GM18517 (cell line): ENCODE data around the gene FAM120B.

Experiments
- ATAC-seq: cut with Tn5 transposase; IDR thresholded peaks from one replicate; pipeline ENCODE4 v1.9.1; 2021; ENCODE audit warnings: mild to moderate bottlenecking, moderate library complexity; ENCODE audit not compliant: unreplicated experiment

The FAM120B gene

DNA sequence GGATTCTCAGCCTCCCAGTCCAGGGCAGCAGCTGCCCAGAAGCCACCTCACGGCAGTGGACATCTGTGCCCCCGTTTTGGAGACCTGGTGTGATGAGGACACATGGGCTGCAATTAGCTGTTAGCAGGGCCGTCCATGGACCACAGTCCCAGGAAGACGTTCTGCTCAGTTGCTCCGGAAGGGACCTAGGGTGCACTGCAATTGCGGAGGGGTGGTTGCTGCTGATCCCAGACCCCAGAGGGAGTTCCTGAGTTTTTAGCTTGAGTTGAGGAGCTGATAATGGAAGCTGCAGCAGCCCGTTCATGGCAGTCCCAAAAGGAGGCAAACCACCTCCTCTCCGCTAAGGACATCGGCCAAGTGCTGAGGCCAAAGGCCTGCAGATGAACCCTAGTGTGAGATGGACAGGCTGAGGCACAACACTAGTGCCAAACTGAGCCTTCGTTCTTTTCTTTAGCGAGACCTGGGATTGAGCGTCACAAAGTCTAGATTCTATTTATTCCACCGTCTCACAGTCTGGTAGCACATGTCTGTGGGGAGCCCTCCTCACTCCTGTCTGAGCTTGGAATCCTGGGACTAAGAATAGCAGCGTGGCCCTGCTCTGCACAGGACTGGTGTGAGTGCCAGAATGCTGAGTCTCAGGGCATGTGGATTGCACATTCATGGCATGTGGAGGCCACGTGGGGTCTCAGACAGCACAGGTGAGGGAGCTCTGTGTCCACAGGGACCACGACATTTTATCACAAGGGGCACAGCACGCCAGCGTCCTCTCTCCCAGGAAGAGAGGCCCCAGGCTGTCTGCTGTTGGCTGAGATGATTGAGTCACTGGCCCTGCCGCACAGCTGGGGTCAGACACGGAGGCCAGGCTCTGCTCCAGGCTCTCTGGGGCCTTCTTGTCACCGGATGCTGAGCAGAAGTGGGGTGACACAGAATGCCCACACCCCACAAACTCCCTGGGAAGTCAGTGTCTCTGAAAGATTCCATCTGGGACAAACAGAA lies 133.1 kb downstream of the FAM120B start:
- no peak for ATAC-seq

DNA sequence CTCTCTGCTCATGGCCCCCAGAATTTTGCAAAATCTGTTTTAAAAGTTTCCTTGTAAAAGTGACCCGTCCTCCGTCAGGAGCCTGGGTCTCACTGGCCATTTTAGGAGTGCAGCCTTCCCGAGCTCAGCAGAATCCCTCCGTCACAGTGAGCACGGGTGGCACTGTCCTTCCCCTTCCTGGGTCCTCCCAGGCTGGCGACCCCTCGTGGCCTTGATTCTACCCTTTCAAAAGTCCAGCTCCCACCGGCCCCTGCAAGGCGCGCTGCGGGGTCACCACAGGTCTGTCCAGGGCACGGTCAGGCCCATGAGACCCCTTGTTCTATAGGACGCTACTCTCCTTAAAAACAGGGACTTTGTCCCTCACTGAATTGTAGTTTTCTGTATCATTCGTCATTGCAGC lies 133.9 kb downstream of the FAM120B start:
- no peak for ATAC-seq

DNA sequence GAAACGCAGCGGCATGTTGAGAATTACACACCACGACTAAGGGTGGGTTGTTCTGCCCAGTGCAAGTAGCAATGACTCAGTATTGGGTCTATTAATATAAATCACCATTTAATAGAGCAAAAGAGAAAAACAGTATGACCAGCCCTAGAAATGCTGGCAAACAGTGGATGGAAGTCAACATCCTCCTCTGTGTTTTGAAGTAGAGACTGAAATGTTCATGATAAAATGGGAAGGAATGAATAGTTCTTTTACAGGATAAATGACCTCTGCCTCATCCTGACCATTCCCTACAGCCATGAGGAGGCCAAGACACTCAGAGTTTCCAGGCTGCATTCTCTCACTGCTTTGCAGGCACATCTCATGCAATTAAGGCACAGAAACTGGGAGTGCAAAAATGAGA lies 134.8 kb downstream of the FAM120B start:
- ATAC-seq: no peak

DNA sequence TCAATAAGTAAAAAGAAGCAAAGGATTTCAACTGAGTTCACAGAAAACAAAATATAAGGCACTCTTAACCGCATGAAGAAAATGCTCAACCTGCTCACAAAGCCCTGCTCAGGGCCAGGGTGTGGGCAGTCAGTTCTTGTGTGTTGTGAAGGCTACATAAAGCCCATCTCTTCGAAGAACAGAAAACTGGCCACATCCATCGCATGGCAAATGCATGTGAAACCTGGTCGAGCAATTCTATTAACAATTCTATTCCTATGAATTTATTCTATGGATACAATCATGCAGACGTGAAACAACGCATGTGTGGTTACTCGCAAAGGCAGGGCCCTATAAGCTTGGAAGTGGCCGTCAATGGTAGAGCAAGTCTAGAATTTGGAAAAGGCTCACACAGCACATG lies 136.0 kb downstream of the FAM120B start:
- no peak for ATAC-seq

DNA sequence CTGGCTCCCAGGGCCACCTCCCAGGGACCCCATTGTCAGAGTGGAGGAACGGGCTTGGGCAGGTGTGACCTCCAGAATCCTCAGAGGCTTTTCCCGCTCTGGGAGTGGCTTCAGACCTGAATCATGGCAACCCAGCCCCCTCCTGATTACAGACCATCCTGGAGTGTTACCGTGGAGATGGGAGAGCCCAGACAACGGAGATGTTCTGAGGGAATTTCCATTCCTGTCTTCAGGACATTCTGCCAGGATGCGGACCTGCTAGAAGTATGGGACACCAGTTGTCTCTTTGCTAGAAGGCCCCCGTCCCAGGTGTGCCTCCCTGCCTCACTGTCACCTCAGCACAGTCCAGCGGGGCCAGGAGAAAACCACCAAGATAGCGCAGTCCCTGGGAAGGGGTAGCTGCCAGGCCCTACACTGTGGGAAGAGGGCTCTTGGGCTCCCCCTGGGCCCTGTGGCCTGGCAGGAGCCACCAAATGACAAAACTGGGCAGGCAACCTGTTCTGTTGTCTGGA lies 136.6 kb downstream of the FAM120B start:
- no peak for ATAC-seq

DNA sequence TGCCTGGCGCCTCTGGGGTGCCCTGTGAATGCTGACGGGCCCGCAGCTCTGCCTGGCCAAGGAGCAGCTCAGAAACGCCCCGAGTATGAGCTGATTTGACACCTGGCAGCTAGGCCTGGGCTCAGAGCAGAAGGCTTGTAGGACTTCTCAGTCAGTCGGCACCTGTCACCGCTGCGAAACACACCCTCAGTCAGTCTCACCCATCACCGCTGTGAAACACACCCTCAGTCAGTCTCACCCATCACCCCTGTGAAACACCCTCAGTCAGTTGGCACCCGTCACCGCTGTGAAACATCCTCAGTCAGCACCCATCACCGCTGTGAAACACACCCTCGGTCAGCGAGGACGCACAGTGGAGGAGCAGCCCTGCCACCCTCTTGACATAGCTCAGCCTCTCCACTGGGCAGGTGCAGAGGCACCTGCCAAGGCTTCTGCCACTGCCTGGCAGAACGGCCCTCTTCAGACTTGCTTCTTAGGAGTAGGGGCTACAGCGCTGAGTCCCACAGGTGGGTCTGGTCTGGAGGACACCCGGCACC lies 137.6 kb downstream of the FAM120B start:
- ATAC-seq: no peak

DNA sequence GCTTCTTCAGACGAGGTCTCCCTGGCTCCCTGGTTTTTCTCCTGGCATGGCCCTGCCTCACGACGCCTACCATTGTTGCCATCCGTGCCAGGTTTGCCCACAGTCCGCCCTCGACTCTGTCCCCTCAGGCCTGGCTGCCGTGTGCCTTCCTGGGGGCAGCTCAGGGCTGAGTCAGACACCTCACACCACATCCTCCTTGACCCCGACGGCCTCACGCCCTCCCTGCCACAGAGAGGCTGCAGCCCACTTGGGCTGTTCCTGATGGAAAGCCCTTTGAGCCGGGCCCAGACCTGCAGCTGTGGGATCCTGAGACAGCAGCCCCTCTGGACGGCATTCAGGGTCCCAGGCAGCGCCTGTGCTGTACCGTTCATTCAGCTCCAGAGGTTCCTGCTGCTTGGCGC lies 138.3 kb downstream of the FAM120B start:
- ATAC-seq: no peak

DNA sequence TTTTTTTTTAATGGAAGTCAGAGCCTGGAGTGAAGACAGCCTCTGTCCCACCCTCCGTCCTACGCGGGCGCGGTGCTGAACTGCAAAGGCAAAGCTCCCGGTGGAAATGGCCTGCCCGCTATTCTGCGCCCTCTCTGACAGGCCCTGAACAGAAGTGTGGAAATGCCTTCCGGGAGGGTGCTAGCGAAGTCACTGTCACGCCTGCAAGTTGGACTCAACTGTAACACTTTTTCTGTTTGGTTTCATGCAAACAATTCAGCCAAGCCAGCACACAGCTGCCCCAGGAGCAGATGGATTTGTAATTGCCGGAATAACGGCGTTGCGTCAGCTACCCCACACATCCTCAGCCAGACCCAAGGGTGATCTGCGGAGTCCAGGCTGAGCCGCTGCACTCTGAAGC lies 138.9 kb downstream of the FAM120B start:
- no peak for ATAC-seq

DNA sequence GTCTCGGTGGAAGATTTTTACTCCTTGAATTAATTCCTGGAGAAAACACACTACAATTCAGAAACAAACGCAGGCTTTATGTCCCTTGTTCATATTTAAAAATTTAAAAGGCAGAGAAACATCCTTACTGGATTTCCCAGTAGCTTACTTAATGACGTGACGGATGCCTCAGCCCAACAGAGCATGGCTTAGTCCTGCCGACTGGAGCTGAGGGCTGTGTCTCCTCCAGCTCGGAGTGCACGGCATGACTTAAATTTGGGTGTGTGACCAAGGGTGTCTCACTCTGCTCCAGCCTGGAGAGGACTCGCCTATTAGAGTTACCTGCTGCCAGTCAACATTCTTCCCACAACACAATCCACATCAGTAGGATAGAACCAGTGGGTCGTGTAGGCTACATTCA lies 139.4 kb downstream of the FAM120B start:
- no peak for ATAC-seq

DNA sequence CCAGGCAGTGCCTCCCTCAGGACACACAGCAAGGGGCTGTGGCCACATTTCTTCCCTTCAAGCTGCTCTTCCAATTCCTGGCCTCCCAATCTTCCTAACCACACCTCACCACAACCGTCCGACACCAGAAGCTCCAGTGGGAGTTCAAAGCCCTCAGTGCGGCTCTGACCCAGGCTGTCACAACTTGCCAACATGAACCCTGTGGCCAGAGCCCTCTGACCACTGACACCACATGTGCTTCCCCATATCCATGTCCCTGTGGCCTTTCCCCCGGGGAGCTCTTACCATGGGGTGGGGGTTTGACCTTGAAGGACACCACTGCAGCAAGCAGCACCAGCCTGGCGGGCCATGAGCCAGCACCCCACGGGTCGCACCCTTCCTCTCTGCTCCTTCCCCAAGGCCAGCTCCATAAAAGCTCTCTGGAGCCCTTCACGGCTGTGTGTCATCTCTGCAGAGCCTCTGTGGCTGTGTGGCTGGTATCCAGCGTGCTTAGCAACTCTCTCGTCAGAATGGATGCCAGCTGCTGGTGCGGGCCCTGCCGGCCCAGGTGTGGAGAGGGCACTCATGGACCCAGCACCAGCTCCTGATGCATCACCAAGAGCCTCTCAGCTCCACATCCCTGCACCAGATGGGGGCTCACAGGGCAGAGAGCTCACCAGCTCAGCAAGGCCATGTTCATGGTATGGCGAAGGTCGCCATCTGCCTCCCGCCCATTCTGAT lies 140.4 kb downstream of the FAM120B start:
- no peak for ATAC-seq

DNA sequence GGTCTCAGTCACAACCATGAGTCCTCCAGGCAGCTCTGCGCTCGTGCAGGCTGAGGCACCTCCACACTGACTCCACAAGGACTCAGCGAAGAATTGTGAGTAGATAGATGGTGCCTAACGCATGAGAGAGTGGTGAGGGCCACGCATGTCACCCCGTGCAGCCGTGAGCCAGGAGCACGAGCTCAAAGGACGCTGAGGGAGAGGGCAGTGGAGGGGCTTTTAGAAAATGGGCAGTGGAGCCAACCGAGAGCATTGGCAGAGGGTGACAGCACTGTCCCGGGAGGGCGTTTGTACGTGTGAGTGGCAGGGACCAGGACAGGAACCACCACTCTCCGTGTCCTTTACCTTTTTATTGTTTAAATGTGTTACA lies 141.0 kb downstream of the FAM120B start:
- no peak for ATAC-seq

DNA sequence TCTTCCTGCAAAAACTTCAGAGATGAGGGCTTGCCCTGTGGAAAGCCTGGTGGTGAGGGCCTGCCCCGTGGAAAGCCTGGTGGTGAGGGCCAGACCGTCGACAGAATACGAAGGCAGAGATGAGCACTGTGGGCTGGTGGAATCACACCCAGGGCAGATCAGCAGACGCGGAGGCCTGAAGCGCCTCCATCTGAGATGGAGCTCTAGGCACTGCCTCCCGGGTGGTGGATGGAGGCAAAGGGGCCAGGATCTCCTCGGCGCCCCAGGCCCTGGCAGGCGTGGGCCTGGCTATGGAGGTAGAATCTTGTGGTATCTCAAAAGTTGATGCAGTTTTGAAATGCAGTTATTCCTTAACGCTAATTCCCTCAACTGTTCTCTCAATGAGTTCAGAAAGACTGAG lies 141.8 kb downstream of the FAM120B start:
- ATAC-seq: no peak

DNA sequence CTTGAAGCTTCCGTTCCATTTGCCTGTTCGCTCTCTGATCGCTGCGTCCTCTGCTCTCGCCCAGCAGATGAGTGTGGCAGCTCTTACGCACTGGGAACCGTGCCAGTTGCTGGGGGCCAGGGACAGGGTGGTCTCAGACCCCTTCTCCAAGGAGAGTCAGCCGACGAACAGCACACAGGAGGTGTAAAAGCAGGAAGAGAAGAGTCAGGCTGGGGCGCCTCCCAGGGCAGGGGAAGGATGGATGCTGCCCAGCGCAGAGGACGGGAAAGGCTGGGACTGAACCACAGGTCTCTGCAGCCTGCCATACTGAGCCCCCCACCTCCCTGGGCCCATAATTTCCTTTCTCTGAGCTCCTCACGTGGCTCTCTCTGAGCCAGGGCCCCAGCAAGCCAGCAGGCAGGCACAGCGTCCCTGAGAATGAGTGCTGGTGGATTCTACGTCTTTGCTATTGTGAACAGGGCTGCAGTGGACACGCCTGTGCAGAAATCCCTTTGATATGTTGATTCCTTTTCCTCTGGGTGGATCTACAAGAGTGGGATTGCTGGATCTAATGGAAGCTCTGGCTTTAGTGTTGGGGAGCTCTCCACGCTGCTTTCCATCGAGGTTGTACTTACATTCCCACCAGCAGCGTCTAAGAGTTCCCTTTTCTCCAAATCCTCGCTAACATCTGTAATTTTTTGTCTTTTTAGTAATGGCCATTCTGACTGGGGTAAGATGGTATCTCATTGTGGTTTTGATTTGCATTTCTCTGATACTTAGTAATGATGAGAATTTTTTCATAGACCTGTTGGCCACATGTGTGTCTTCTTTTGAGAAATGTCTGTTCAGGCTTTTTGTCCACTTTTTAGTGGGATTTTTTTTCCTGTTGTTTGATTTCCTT lies 142.4 kb downstream of the FAM120B start:
- no peak for ATAC-seq

DNA sequence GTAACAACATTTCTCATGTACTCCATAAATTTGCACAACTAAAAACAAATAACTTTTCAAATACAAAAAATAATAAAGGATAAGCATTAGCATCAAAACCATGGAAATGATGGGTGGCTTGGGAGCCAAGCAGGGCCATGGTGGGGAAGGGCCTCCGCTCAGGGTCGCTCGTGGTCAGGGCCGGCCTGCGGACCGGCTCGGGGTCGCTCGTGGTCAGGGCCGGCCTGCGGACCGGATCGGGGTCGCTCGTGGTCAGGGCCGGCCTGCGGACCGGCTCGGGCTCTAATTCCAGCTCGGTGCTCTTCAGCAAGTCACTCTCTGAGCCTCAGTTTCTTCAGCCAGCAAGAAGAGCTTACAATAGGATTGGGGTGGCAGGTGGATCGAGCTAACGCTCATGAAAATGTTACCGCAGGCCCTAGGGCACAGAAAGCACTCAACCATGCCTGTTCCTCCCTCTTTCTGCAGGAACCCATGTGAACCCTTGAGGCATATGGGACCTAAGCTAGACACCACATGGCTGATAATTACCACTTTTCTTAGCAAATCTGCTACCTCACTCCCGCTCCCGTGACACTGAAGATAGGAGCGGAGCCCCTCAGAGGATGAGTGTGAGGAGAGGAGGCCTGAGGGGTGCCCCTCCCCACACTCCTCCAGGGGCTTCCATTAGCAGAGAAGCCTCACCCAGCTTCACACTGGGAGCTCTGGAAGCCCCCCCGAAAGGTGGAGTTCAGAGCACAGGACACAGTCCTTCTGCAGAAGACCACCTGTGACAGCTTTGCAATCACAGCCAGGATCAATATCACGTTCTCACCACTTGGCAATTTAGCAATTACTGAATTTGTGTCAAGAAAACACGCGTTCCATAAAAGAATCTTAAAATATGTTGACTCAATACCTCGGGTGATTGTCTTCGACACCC lies 143.5 kb downstream of the FAM120B start:
- ATAC-seq: no peak

DNA sequence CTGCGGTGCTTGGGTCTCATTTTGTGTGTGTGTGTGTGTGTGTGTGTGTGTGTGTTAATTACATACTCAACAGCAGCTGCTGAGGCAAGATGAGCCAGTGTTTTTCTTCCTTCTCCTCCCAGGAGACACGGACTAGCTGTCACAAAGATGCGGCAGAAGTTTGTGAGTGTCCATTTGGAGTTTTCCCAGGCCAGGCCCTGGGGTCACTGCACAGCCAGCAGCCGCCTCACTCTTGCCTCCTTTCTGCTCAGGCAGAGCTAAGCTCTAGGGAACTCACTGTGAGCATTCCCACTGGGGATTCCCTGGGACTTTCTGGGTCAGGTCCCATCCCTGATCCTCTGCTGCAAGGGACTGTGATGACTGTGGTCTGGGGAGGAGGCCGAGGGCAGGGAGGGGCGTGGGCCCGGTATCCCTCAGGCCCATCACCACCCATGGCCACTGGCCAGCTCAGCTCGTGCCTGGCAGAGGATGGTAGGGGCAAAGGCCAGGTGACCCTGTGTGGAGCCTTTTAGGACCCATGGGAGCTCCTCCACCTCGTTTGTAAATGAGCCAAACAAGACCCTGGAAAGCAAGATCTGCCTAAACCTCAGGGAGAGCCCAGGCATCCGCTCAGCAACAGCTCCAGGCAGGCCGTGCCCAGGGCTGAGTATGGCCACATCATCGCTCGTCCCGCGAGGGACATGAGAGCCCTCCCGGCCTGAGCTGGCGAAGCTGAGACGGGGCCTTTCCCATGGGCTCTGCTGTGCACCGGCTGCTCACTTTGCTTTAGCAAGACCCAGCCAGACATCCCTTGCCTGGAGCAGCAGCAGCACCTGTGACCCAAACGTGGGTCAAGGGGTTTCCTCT lies 144.6 kb downstream of the FAM120B start:
- ATAC-seq: no peak

DNA sequence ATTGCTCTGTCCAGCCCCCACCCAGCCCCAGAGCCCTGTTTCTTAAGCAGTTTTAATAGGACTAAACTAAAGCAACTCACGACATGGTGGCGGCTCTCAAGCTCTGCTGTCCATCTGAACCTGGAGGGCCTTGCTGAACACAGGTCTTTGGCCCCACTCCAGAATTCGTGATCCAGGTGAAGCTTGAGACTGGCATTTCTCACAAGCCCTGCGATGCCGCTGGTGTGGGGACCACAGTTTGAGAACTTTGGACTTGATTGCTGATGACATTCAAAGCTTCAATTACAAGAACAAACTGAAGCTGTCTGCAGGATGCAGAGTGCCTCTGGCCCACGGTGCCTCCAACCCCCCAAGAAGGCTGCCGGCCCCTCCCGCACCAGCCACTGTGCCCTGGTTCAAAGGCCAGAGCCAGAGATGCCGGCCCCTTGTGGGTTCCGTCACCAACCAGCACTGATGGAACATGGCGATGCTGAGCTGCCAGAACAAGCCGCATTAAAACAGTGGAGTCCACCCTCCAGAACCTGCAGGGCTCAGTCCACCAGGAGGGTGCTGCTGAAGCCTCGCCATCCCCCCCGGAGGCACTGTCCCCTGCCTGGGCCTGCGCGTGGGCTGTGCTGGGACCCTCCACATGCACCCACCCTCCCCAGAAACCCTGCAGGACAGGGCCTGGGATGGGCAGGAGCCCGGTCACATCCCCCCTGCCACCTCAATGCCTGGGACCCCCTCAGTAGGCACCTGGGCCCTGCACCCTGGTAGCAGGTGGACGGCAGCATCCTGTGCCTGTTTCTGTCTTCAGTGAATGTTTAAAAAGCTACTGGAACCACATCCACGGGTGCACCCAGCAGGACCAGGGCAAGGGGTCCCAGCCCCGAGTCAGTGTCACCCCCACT lies 145.4 kb downstream of the FAM120B start:
- ATAC-seq: no peak

DNA sequence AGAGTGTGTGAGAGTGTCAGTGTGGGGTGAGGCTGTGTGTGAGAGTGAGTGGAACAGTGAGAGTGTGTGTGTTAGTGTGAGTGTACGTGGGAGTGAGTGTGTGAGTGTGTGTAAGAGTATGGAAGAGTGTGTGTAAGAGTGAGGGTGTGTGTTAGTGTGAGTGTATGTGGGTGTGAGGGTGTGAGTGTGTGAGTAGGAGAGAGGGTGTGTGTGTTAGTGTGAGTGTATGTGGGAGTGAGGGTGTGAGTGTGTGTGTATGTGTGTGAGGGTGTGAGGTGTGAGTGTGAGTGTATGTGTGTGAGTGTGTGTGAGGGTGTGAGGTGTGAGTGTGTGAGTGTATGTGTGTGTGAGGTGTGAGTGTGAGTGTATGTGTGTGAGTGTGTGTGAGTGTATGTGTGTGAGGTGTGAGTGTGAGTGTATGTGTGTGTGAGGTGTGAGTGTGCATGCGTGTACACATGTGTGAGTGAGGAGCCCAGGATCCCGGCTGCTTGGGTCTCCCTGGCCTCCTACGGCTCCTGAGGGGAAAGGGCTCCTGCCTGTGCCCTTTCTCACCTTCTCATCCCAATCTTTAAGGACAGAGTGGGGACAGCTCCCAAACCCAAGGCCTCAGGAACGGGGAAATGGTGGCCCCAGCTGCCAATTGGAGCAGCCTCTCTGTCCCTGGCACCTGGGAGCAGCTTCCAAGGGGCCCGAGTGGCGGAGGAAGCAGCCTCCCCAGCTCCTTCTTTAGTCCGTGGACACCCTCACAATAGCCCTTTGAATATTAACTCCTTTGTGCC lies 146.4 kb downstream of the FAM120B start:
- ATAC-seq: no peak
